ENCODE results near the gene CEACAM18.
"Not testable (repeated sequence)": the region's sequence is repeated elsewhere in the genome, so short reads cannot be mapped to it uniquely, and the experiment has no call there.

Gene CEACAM18

DNA sequence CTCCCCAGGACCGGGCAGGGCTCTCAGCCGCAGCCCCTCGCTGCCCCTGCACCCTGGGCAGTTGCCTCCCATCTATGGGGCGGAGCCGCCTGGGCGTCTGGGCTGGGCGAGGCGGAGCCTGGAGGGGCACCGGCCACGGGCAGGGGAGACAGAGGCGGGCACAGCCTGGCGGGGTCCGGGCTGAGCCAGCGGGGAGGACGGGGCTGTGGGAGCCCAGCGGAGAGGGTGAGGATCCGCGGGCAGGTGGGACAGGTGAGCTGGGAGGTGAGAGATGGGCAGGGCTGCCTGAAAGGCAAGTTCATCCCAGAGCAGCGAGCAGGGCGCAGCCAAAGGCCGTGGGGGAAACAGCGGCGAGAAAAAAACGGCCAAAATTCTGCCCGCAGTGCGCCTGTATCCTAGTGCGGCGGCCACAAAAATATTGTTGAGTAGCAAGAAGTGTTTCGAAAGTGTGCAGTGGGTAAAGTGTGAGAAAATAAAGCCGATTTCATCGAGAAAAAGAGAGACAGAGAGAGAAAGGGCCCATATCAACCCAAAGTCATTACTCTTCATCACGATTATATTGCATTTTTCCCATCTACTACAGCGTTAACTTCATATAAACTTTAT is 14.3 kb upstream of the CEACAM18 start:
- not testable (repeated sequence) for H3K9me3 ChIP-seq (ENCODE audit: control insufficient read depth in 1 of 2, low read length in 2 of 2); H3K4me1 ChIP-seq (ENCODE audit: control insufficient read depth in 1 of 2, insufficient read depth in 2 of 2, low read length in 2 of 2); H3K27ac ChIP-seq (ENCODE audit: low read length); H3K4me3 ChIP-seq (ENCODE audit: low read depth in 1 of 2, low read length in 2 of 2); H3K36me3 ChIP-seq (ENCODE audit: control insufficient read depth in 1 of 2, insufficient read depth in 2 of 2, low read length in 2 of 2); H3K27me3 ChIP-seq (ENCODE audit: low read depth, low read length)

DNA sequence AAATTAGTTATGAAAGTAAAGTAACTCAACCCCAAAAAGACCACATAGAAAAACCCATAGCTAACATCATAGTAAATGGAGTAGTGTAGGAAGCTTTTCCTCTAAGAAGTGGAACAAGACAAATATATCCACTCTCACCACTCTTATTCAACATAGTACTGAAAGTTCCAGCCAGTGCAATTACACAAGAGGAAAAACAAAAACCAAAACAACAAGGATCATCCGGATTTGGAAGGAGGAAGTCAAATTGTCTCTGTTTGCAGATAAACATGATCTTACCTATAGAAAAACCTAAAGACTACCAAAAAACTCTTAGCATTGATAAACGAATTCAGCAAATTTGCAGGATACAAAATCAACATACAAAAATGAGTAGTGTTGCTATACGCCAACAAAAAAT is 11.6 kb upstream of the CEACAM18 start:
- no peaks in the 10 kb centered on the region for H3K9me3 ChIP-seq (ENCODE audit: control insufficient read depth in 1 of 2, low read length in 2 of 2)
- peaks cover 4% of the 10 kb centered on the region for H3K27me3 ChIP-seq (ENCODE audit: low read depth, low read length)
- no peaks in the 10 kb centered on the region for H3K4me1 ChIP-seq (ENCODE audit: control insufficient read depth in 1 of 2, insufficient read depth in 2 of 2, low read length in 2 of 2)
- no peak overlapping the region for H3K4me3 ChIP-seq (ENCODE audit: low read depth in 1 of 2, low read length in 2 of 2)
- no peak overlapping the region for H3K27ac ChIP-seq (ENCODE audit: low read length)
- no peaks in the 10 kb centered on the region for H3K36me3 ChIP-seq (ENCODE audit: control insufficient read depth in 1 of 2, insufficient read depth in 2 of 2, low read length in 2 of 2)

DNA sequence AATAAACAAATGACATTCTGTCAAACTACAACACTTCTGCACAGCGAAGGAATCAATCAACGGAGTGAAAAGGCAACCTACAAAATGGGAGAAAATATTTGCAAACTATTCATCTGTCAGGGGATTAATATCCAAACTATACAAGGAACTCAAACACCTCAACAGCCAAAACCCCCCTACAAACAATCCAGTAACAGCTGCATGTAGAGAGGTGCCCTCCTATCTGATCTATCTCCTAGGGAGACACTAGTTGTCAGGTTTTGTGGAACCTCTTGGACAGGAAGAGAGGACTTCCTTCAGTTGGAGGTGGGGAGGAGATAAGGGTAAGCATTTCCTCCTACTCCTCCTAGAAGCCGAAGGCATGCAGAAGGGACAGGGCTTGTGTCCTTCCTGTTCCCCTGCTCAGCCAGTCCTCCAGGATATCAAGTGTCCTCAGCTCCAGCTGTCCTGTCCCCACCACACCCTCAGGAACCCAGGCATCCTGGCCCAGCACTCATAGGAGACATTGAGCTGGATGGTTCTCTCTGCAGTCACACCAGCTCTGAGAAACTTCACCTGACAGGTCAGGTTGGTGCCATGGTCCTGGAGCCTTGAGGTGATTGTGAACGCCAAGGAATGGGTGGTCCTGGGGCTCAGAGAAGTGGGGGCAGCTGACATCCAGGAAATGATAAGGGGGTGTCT is 10.3 kb upstream of the CEACAM18 start:
- Histone ChIP-seq H3K9me3 (ENCODE audit: control insufficient read depth in 1 of 2, low read length in 2 of 2) (no peaks in the 10 kb centered on the region), H3K27me3 (ENCODE audit: low read depth, low read length) (no peaks in the 10 kb centered on the region), H3K36me3 (ENCODE audit: control insufficient read depth in 1 of 2, insufficient read depth in 2 of 2, low read length in 2 of 2) (no peaks in the 10 kb centered on the region), H3K4me3 (ENCODE audit: low read depth in 1 of 2, low read length in 2 of 2) (no peak overlapping the region), H3K4me1 (ENCODE audit: control insufficient read depth in 1 of 2, insufficient read depth in 2 of 2, low read length in 2 of 2) (no peaks in the 10 kb centered on the region), H3K27ac (ENCODE audit: low read length) (no peak overlapping the region)

GRCh38 chr19:51468545-51468920 is 9.8 kb upstream of the CEACAM18 start:
- Histone ChIP-seq H3K4me1 (ENCODE audit: control insufficient read depth in 1 of 2, insufficient read depth in 2 of 2, low read length in 2 of 2) (no peaks in the 10 kb centered on the region), H3K27me3 (ENCODE audit: low read depth, low read length) (no peaks in the 10 kb centered on the region), H3K4me3 (ENCODE audit: low read depth in 1 of 2, low read length in 2 of 2) (no peak overlapping the region), H3K36me3 (ENCODE audit: control insufficient read depth in 1 of 2, insufficient read depth in 2 of 2, low read length in 2 of 2) (no peaks in the 10 kb centered on the region), H3K9me3 (ENCODE audit: control insufficient read depth in 1 of 2, low read length in 2 of 2) (no peaks in the 10 kb centered on the region), H3K27ac (ENCODE audit: low read length) (no peak overlapping the region)

- H3K4me3 ChIP-seq (ENCODE audit: low read depth in 1 of 2, low read length in 2 of 2): no peak overlapping the region
- no peaks in the 10 kb centered on the region for H3K27me3 ChIP-seq (ENCODE audit: low read depth, low read length)
- no peak overlapping the region for H3K27ac ChIP-seq (ENCODE audit: low read length)
Measured at GRCh38 chr19:51469162-51469561, 9.2 kb upstream of the CEACAM18 start.

DNA sequence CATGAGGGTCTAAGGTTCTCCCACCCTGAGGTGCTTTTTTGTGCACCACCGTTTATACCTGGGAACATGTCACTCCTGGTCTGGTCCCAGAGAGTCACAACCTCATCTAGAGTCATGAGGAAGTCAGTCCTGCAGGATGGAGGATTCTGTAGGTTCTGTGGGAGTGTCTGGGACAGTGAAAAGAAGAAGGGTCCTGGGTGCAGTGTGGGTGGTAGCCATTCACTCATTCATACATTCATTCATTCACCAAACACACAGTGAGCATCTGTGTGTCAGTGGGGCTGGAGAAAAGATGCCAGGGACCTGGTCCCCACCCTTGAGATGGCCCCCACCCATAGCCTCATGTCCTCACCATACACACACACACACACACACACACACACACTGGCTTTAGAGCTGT is 8.7 kb upstream of the CEACAM18 start:
- Histone ChIP-seq H3K9me3 (ENCODE audit: control insufficient read depth in 1 of 2, low read length in 2 of 2) (no peaks in the 10 kb centered on the region), H3K27me3 (ENCODE audit: low read depth, low read length) (no peaks in the 10 kb centered on the region), H3K4me1 (ENCODE audit: control insufficient read depth in 1 of 2, insufficient read depth in 2 of 2, low read length in 2 of 2) (no peaks in the 10 kb centered on the region)

More at GRCh38 chr19:51469162-51469561, 9.2 kb upstream of the CEACAM18 start:
- no peaks in the 10 kb centered on the region for H3K4me1 ChIP-seq (ENCODE audit: control insufficient read depth in 1 of 2, insufficient read depth in 2 of 2, low read length in 2 of 2)
- no peaks in the 10 kb centered on the region for H3K9me3 ChIP-seq (ENCODE audit: control insufficient read depth in 1 of 2, low read length in 2 of 2)
- no peaks in the 10 kb centered on the region for H3K36me3 ChIP-seq (ENCODE audit: control insufficient read depth in 1 of 2, insufficient read depth in 2 of 2, low read length in 2 of 2)

DNA sequence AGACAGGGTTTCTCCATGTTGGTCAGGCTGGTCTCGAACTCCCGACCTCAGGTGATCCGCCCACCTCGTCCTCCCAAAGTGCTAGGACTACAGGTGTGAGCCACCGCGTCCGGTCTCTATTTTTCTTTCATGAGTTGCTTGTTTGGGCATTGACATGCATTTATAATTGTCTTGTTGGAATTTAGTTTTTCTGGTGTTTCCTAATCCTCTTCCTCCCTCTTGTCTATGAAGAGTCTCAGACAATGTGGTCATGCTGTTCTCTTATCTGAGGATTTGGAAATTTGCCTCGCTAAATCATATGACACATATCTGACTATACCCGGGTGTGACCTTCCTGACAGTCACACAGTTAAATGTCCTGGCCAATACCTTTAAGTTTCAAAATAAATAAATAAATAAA is 7.4 kb upstream of the CEACAM18 start:
- Histone ChIP-seq H3K4me1 (ENCODE audit: control insufficient read depth in 1 of 2, insufficient read depth in 2 of 2, low read length in 2 of 2) (no peaks in the 10 kb centered on the region), H3K9me3 (ENCODE audit: control insufficient read depth in 1 of 2, low read length in 2 of 2) (no peaks in the 10 kb centered on the region), H3K36me3 (ENCODE audit: control insufficient read depth in 1 of 2, insufficient read depth in 2 of 2, low read length in 2 of 2) (no peaks in the 10 kb centered on the region), H3K4me3 (ENCODE audit: low read depth in 1 of 2, low read length in 2 of 2) (no peak overlapping the region), H3K27me3 (ENCODE audit: low read depth, low read length) (no peaks in the 10 kb centered on the region), H3K27ac (ENCODE audit: low read length) (no peak overlapping the region)

More for the DNA sequence above, 8.7 kb upstream of the CEACAM18 start:
- Histone ChIP-seq H3K36me3 (ENCODE audit: control insufficient read depth in 1 of 2, insufficient read depth in 2 of 2, low read length in 2 of 2) (no peaks in the 10 kb centered on the region), H3K4me3 (ENCODE audit: low read depth in 1 of 2, low read length in 2 of 2) (no peak overlapping the region), H3K27ac (ENCODE audit: low read length) (no peak overlapping the region)

DNA sequence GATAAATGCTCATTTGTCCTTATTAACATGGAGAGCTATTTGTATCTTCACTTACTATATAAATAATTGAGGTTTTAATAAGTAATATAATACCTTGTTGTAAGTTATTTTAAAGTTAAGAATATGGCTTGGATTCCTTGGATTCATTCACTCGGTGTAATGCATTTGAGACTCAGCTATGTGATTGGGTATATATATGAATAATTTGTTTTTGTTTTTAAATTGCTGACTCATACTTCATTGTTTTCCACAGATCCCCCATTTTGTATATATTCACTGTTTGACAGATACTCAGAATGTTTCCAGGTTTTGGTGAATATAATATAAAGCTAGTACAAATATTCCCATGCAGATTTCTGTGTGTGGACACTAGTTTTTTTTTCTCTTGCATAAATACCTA is 6.8 kb upstream of the CEACAM18 start:
- Histone ChIP-seq H3K27me3 (ENCODE audit: low read depth, low read length) (no peaks in the 10 kb centered on the region), H3K27ac (ENCODE audit: low read length) (no peak overlapping the region), H3K4me3 (ENCODE audit: low read depth in 1 of 2, low read length in 2 of 2) (no peak overlapping the region), H3K9me3 (ENCODE audit: control insufficient read depth in 1 of 2, low read length in 2 of 2) (no peaks in the 10 kb centered on the region), H3K4me1 (ENCODE audit: control insufficient read depth in 1 of 2, insufficient read depth in 2 of 2, low read length in 2 of 2) (no peaks in the 10 kb centered on the region), H3K36me3 (ENCODE audit: control insufficient read depth in 1 of 2, insufficient read depth in 2 of 2, low read length in 2 of 2) (no peaks in the 10 kb centered on the region)

- Histone ChIP-seq H3K36me3 (ENCODE audit: control insufficient read depth in 1 of 2, insufficient read depth in 2 of 2, low read length in 2 of 2) (no peaks in the 10 kb centered on the region), H3K27ac (ENCODE audit: low read length) (no peak overlapping the region), H3K4me3 (ENCODE audit: low read depth in 1 of 2, low read length in 2 of 2) (no peak overlapping the region), H3K9me3 (ENCODE audit: control insufficient read depth in 1 of 2, low read length in 2 of 2) (no peaks in the 10 kb centered on the region), H3K4me1 (ENCODE audit: control insufficient read depth in 1 of 2, insufficient read depth in 2 of 2, low read length in 2 of 2) (no peaks in the 10 kb centered on the region), H3K27me3 (ENCODE audit: low read depth, low read length) (no peaks in the 10 kb centered on the region)
Measured at GRCh38 chr19:51472607-51473006, 5.7 kb upstream of the CEACAM18 start.

DNA sequence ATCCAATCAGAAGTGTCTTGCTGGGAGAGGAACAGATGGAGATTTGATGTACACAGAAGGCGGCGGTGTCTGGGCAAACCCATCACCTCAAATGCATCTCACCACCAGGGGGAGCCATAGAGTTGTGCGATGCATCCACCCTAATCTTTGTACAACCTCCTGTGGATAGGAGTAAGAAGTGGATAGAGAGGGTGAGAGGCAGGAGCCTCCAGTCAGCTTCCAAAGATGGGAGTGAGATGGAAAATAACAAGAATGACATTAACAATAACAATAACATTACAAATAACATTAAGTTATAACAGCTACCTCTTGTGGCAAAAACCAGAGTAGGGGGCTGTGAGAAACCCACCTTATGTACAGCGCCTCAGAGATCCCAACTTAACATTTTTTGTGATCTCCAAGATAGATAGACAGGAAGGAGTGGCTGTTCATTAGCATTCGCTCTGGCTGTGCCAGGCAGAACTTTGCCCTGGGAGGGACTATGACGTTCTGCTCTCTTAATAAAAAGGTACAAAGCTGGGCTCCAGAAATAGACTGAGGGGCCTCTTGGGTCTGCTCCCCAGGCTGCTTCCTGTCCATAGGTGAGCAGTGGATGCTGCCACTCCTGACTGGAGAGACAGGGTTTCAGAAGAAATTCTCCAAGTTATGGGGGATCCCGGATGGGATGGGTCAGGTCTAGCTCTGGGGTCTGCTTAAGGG is 5.2 kb upstream of the CEACAM18 start:
- no peaks in the 10 kb centered on the region for H3K27me3 ChIP-seq (ENCODE audit: low read depth, low read length)
- H3K36me3 ChIP-seq (ENCODE audit: control insufficient read depth in 1 of 2, insufficient read depth in 2 of 2, low read length in 2 of 2): no peaks in the 10 kb centered on the region
- H3K4me1 ChIP-seq (ENCODE audit: control insufficient read depth in 1 of 2, insufficient read depth in 2 of 2, low read length in 2 of 2): no peaks in the 10 kb centered on the region
- no peaks in the 10 kb centered on the region for H3K9me3 ChIP-seq (ENCODE audit: control insufficient read depth in 1 of 2, low read length in 2 of 2)
- peak overlapping the region; percentile 47 for H3K27ac ChIP-seq (ENCODE audit: low read length)
- no peak overlapping the region for H3K4me3 ChIP-seq (ENCODE audit: low read depth in 1 of 2, low read length in 2 of 2)

- Histone ChIP-seq H3K9me3 (ENCODE audit: control insufficient read depth in 1 of 2, low read length in 2 of 2) (no peaks in the 10 kb centered on the region), H3K27ac (ENCODE audit: low read length) (no peak overlapping the region), H3K4me3 (ENCODE audit: low read depth in 1 of 2, low read length in 2 of 2) (no peak overlapping the region), H3K4me1 (ENCODE audit: control insufficient read depth in 1 of 2, insufficient read depth in 2 of 2, low read length in 2 of 2) (no peaks in the 10 kb centered on the region), H3K36me3 (ENCODE audit: control insufficient read depth in 1 of 2, insufficient read depth in 2 of 2, low read length in 2 of 2) (no peaks in the 10 kb centered on the region), H3K27me3 (ENCODE audit: low read depth, low read length) (peaks cover 6% of the 10 kb centered on the region)
Measured at GRCh38 chr19:51476164-51476563, 2.2 kb upstream of the CEACAM18 start.

Data from muscle layer of duodenum (tissue), 2 donors.